WTC11 (cell line): ENCODE measurements around the gene SREBF2. TPM values are rescaled to one million over a fixed set of nuclear protein-coding genes. Genes with fewer than 3 reads are reported as not detected.

ENCODE experiments used
- ATAC-seq: fragments of 200-7000 bp; cut with Tn5 transposase; 2 replicates; pipeline ENCODE4 v1.10.0; 2021; ENCODE audit warnings: mild to moderate bottlenecking, moderate library complexity
- CTCF ChIA-PET: fragments of 300-600 bp; sonication (Branson Sonifier 250); formaldehyde crosslinking; loops from one replicate; lab custom pipeline; 2021; ENCODE audit warnings: antibody characterized with exemption; lab: Charles Lee
- POLR2A ChIA-PET: fragments of 350-600 bp; sonication (Branson Sonifier 250); formaldehyde crosslinking; loops from one replicate; lab custom pipeline; 2021; ENCODE audit warnings: antibody characterized with exemption; lab: Charles Lee
- DNase-seq: peaks from one replicate; pipeline ENCODE4 v3.0.0; 2021; ENCODE audit warnings: low spot score
- H3K27ac Mint-ChIP-seq: 2 replicates; pipeline ENCODE4 v1.8.0; 2021; ENCODE audit warnings: mixed read lengths
- H3K27me3 Mint-ChIP-seq: 2 replicates; pipeline ENCODE4 v1.8.0; 2021; ENCODE audit warnings: low read depth, mild to moderate bottlenecking, moderate library complexity, mixed read lengths
- H3K36me3 Mint-ChIP-seq: 2 replicates; pipeline ENCODE4 v1.8.0; 2021; ENCODE audit warnings: mixed read lengths
- H3K4me1 Mint-ChIP-seq: 2 replicates; pipeline ENCODE4 v1.8.0; 2022; ENCODE audit warnings: mixed read lengths
- H3K4me3 Mint-ChIP-seq: 2 replicates; pipeline ENCODE4 v1.8.0; 2021; ENCODE audit warnings: mild to moderate bottlenecking, moderate library complexity, mixed read lengths
- H3K9me3 Mint-ChIP-seq: 2 replicates; pipeline ENCODE4 v1.8.0; 2021; ENCODE audit warnings: mixed read lengths
- ATF2 ChIP-seq: sonication (generic); formaldehyde crosslinking; IDR thresholded peaks from 2 replicates; pipeline ENCODE4 v1.8.1; 2022; ENCODE audit warnings: low read depth, missing genetic modification reagents, borderline replicate concordance
- CREM ChIP-seq: sonication (generic); formaldehyde crosslinking; IDR thresholded peaks from 2 replicates; pipeline ENCODE4 v1.8.1; 2022; ENCODE audit warnings: mild to moderate bottlenecking, missing genetic modification reagents, moderate library complexity
- E2F4 ChIP-seq: sonication (generic); formaldehyde crosslinking; IDR thresholded peaks from 2 replicates; pipeline ENCODE4 v1.8.1; 2022; ENCODE audit warnings: low read depth, mild to moderate bottlenecking, moderate library complexity, missing genetic modification reagents, borderline replicate concordance
- E2F5 ChIP-seq: sonication (generic); formaldehyde crosslinking; IDR thresholded peaks from 2 replicates; pipeline ENCODE4 v1.8.1; 2022; ENCODE audit warnings: mild to moderate bottlenecking, moderate library complexity, missing genetic modification reagents
- FOXJ3 ChIP-seq: sonication (generic); formaldehyde crosslinking; IDR thresholded peaks from 2 replicates; pipeline ENCODE4 v1.9.0; 2021; ENCODE audit warnings: missing genetic modification reagents, mild to moderate bottlenecking, borderline replicate concordance
- JUN ChIP-seq: sonication (generic); formaldehyde crosslinking; IDR thresholded peaks from 2 replicates; pipeline ENCODE4 v1.8.0; 2023; ENCODE audit warnings: mild to moderate bottlenecking, missing genetic modification reagents
- KAT7 ChIP-seq: sonication (generic); formaldehyde crosslinking; IDR thresholded peaks from 2 replicates; pipeline ENCODE4 v1.8.1; 2023; ENCODE audit warnings: missing genetic modification reagents, mild to moderate bottlenecking, borderline replicate concordance
- MAX ChIP-seq: sonication (generic); formaldehyde crosslinking; IDR thresholded peaks from 2 replicates; pipeline ENCODE4 v1.8.0; 2022; ENCODE audit warnings: mild to moderate bottlenecking, missing genetic modification reagents
- MXD4 ChIP-seq: fragments of 250-450 bp; sonication (Bioruptor Pico); IDR thresholded peaks from 2 replicates; pipeline ENCODE4 v1.8.0; 2021; ENCODE audit warnings: mild to moderate bottlenecking, moderate library complexity, borderline replicate concordance
- SMAD4 ChIP-seq: sonication (generic); formaldehyde crosslinking; IDR thresholded peaks from 2 replicates; pipeline ENCODE4 v1.8.0; 2022; ENCODE audit warnings: mild to moderate bottlenecking, missing genetic modification reagents
- SOX15 ChIP-seq: fragments of 250-450 bp; sonication (Bioruptor Pico); IDR thresholded peaks from 2 replicates; pipeline ENCODE4 v1.9.0; 2021; ENCODE audit warnings: mild to moderate bottlenecking
- TCF7 ChIP-seq: sonication (generic); formaldehyde crosslinking; IDR thresholded peaks from 2 replicates; pipeline ENCODE4 v1.8.0; 2022; ENCODE audit warnings: mild to moderate bottlenecking, low read depth, missing genetic modification reagents, moderate library complexity
- TEAD1 ChIP-seq: sonication (generic); formaldehyde crosslinking; IDR thresholded peaks from 2 replicates; pipeline ENCODE4 v1.8.0; 2022; ENCODE audit warnings: mild to moderate bottlenecking, missing genetic modification reagents
- TEAD4 ChIP-seq: sonication (generic); formaldehyde crosslinking; IDR thresholded peaks from 2 replicates; pipeline ENCODE4 v1.8.0; 2022; ENCODE audit warnings: mild to moderate bottlenecking, missing genetic modification reagents
- USF1 ChIP-seq: sonication (generic); formaldehyde crosslinking; IDR thresholded peaks from 2 replicates; pipeline ENCODE4 v1.8.0; 2022; ENCODE audit warnings: mild to moderate bottlenecking, missing genetic modification reagents
- ZNF425 ChIP-seq: fragments of 250-450 bp; sonication (Bioruptor Pico); conservative IDR thresholded peaks from 2 replicates; pipeline ENCODE4 v1.9.0; 2021; ENCODE audit warnings: mild to moderate bottlenecking
- ZNF532 ChIP-seq: fragments of 250-450 bp; sonication (Bioruptor Pico); IDR thresholded peaks from 2 replicates; pipeline ENCODE4 v1.9.0; 2021; ENCODE audit warnings: mild to moderate bottlenecking, borderline replicate concordance
- total RNA-seq: library from RNA; stranded (reverse); gene quantifications from 3 replicates; pipeline ENCODE4 v1.2.3, GENCODE V29; 2021
- TF ChIP-seq, protein P1 (sequence below): sonication (generic); formaldehyde crosslinking; IDR thresholded peaks from 2 replicates; pipeline ENCODE4 v1.8.0; 2023; ENCODE audit warnings: missing genetic modification reagents
- TF ChIP-seq, protein P2 (sequence below): sonication (generic); formaldehyde crosslinking; conservative IDR thresholded peaks from 2 replicates; pipeline ENCODE4 v1.8.1; 2023; ENCODE audit warnings: mild to moderate bottlenecking, low read depth, missing genetic modification reagents, moderate library complexity

Gene SREBF2
- total RNA-seq, 1 experiment from 2014 or later, result 151 TPM

- H3K4me1 Mint-ChIP-seq, result peaks cover 40% of the 10 kb centered on the region
- H3K4me3 Mint-ChIP-seq, result no peak overlapping the region
- H3K9me3 Mint-ChIP-seq, result no peaks in the 10 kb centered on the region
- no peak overlapping the region for H3K27ac Mint-ChIP-seq
- POLR2A ChIA-PET, result no interaction called here
- peaks cover 4% of the 10 kb centered on the region for H3K36me3 Mint-ChIP-seq
- TF ChIP-seq TEAD4 (no peak), ZNF532 (no peak), KAT7 (CRISPR knock-in tag) (no peak), CREM (no peak), E2F5 (CRISPR knock-in tag) (no peak), ATF2 (CRISPR knock-in tag) (no peak)
- DNase-seq (no peak), ATAC-seq (peak; percentile 25; the same call in 1 of the 2 replicates)
- CTCF ChIA-PET, result no interaction called here
- no peaks in the 10 kb centered on the region; the same call in 1 of the 2 replicates for H3K27me3 Mint-ChIP-seq
These were observed 9.1 kb upstream of the SREBF2 start for GRCh38 chr22:41823797-41824196.

DNA sequence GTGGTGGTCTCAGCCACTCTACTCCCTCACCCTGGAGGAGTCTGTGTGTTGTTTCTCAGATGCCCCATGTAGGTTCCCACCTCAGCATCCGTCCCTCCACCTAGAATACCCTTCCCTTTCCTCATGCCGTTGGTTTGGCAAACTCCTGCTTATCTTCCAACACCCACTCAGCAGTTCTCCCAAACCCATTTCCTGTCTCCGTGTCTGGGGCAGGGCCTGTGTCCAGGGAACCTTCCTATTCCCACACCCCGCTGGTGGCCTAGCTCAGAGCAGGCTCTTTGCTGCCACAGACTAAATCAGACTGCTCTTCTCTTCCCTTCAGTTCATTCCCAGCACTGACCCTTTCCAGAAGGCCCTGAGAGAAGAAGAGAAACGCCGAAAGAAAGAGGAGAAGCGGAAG, 7.5 kb upstream of the SREBF2 start:
- Mint-ChIP-seq H3K9me3 (no peaks in the 10 kb centered on the region), H3K27me3 (no peaks in the 10 kb centered on the region; the same call in 1 of the 2 replicates), H3K4me3 (no peak overlapping the region), H3K36me3 (peaks cover 4% of the 10 kb centered on the region), H3K4me1 (peaks cover 40% of the 10 kb centered on the region), H3K27ac (peak overlapping the region; percentile 40; the same call in 1 of the 2 replicates)
- DNase-seq (no peak), ATAC-seq (no peak)
- CTCF ChIA-PET, result interaction anchor here (1.1 to 3.1 kb wide), 2 partner anchors 25 to 79 kb away, joined by 3 to 13 read pairs; partner anchors contain the start of gene CCDC134
- TF ChIP-seq E2F4 (CRISPR knock-in tag) (no peak), FOXJ3 (CRISPR knock-in tag) (no peak), KAT7 (CRISPR knock-in tag) (no peak), USF1 (CRISPR knock-in tag) (no peak), SMAD4 (CRISPR knock-in tag) (no peak), JUN (CRISPR knock-in tag) (no peak), ZNF425 (CRISPR knock-in tag) (no peak), MAX (CRISPR knock-in tag) (no peak), MXD4 (CRISPR knock-in tag) (no peak), TCF7 (CRISPR knock-in tag) (no peak), TEAD1 (no peak), SOX15 (CRISPR knock-in tag) (no peak)
- TF ChIP-seq, protein P1, sequence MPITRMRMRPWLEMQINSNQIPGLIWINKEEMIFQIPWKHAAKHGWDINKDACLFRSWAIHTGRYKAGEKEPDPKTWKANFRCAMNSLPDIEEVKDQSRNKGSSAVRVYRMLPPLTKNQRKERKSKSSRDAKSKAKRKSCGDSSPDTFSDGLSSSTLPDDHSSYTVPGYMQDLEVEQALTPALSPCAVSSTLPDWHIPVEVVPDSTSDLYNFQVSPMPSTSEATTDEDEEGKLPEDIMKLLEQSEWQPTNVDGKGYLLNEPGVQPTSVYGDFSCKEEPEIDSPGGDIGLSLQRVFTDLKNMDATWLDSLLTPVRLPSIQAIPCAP (CRISPR knock-in tag), result no peak
- TF ChIP-seq, protein P2, sequence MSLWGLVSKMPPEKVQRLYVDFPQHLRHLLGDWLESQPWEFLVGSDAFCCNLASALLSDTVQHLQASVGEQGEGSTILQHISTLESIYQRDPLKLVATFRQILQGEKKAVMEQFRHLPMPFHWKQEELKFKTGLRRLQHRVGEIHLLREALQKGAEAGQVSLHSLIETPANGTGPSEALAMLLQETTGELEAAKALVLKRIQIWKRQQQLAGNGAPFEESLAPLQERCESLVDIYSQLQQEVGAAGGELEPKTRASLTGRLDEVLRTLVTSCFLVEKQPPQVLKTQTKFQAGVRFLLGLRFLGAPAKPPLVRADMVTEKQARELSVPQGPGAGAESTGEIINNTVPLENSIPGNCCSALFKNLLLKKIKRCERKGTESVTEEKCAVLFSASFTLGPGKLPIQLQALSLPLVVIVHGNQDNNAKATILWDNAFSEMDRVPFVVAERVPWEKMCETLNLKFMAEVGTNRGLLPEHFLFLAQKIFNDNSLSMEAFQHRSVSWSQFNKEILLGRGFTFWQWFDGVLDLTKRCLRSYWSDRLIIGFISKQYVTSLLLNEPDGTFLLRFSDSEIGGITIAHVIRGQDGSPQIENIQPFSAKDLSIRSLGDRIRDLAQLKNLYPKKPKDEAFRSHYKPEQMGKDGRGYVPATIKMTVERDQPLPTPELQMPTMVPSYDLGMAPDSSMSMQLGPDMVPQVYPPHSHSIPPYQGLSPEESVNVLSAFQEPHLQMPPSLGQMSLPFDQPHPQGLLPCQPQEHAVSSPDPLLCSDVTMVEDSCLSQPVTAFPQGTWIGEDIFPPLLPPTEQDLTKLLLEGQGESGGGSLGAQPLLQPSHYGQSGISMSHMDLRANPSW (CRISPR knock-in tag), result no peak
- POLR2A ChIA-PET, result interaction anchor here (1.6 kb wide), 1 partner anchor 25 kb away, joined by 7 read pairs; the partner anchor contains the start of gene CCDC134
